ENCODE measurements around the gene FAM177A1. TPM values are rescaled to one million over a fixed set of nuclear protein-coding genes. Genes with fewer than 3 reads are reported as not detected.
A peak's percentile ranks its signal among the peaks of the same experiment; 100 is the strongest.

The FAM177A1 gene
- total and polyA plus RNA-seq, 9 of the 15 experiments (the other 6 are each of a cell fraction or from before 2014, with no cell fraction given) = 7.7 to 36.2 (median 29.9) TPM

- TF ChIP-seq, protein P1, sequence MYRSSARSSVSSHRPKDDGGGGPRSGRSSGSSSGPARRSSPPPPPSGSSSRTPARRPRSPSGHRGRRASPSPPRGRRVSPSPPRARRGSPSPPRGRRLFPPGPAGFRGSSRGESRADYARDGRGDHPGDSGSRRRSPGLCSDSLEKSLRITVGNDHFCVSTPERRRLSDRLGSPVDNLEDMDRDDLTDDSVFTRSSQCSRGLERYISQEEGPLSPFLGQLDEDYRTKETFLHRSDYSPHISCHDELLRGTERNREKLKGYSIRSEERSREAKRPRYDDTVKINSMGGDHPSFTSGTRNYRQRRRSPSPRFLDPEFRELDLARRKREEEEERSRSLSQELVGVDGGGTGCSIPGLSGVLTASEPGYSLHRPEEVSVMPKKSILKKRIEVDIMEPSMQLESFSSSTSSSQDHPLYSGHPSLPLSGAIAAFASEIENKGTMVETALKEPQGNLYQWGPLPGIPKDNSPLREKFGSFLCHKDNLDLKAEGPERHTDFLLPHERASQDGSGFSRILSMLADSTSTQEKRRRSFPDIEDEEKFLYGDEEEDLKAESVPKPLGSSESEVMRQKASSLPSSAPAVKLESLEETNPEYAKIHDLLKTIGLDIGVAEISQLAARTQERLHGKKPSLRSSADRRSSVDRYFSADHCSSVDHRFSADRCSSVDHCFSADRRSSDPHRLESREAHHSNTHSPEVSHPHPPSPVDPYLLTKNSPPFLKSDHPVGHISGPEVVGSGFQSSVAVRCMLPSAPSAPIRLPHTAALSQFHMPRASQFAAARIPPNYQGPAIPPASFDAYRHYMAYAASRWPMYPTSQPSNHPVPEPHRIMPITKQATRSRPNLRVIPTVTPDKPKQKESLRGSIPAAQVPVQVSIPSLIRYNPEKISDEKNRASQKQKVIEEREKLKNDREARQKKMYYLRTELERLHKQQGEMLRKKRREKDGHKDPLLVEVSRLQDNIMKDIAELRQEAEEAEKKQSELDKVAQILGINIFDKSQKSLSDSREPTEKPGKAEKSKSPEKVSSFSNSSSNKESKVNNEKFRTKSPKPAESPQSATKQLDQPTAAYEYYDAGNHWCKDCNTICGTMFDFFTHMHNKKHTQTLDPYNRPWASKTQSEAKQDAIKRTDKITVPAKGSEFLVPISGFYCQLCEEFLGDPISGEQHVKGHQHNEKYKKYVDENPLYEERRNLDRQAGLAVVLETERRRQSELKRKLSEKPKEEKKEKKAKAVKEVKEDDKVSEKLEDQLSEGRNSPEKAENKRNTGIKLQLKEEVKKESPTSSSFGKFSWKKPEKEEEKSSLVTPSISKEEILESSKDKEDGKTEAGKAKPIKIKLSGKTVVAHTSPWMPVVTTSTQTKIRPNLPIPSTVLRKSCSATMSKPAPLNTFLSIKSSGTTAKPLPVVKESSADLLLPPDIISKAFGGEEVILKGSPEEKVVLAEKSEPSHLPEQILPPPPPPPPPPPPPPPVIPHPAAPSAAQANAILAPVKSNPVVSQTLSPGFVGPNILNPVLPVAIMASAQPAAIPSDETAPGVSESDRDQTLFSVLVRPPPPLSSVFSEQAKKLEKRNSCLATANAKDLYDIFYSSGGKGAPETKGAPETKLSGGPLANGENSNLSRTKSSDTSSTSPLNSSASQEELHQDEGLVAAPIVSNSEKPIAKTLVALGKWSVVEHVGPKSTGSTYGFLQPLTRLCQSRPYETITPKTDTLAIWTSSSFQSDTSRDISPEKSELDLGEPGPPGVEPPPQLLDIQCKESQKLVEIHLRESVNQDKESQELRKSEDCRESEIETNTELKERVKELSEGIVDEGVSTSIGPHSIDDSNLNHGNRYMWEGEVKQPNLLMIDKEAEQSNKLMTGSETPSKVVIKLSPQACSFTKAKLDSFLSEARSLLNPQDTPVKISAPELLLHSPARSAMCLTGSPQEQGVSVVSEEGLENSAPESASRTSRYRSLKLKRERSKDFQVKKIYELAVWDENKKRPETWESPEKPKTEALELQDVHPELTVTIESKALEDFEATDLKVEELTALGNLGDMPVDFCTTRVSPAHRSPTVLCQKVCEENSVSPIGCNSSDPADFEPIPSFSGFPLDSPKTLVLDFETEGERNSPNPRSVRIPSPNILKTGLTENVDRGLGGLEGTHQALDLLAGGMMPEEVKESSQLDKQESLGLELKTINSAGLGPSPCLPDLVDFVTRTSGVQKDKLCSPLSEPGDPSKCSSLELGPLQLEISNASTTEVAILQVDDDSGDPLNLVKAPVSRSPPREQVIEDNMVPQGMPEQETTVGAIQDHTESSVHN (IDR thresholded peaks at IDR 0.05; ENCODE audit: borderline replicate concordance in 1 of 2, low read depth in 1 of 2) = 0 out of 4 replicates have a peak, but pooled peaks of 1 of the 2 experiments have one; percentile 20
- no peak for TF ChIP-seq TAF9B (IDR thresholded peaks at IDR 0.05; ENCODE audit: partially characterized antibody)
- 0 out of 2 replicates have a peak, but pooled peaks have one; percentile 15 for TF ChIP-seq NFATC3 (IDR thresholded peaks at IDR 0.05)
- no peak for TF ChIP-seq EGR1 (conservative IDR thresholded peaks at IDR 0.05)
- TF ChIP-seq, protein P2, sequence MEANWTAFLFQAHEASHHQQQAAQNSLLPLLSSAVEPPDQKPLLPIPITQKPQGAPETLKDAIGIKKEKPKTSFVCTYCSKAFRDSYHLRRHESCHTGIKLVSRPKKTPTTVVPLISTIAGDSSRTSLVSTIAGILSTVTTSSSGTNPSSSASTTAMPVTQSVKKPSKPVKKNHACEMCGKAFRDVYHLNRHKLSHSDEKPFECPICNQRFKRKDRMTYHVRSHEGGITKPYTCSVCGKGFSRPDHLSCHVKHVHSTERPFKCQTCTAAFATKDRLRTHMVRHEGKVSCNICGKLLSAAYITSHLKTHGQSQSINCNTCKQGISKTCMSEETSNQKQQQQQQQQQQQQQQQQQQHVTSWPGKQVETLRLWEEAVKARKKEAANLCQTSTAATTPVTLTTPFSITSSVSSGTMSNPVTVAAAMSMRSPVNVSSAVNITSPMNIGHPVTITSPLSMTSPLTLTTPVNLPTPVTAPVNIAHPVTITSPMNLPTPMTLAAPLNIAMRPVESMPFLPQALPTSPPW (CRISPR knock-in tag; IDR thresholded peaks at IDR 0.05) = no peak
- peak; percentile 35; the same call in 1 of the 2 replicates for TF ChIP-seq HDAC2 (IDR thresholded peaks at IDR 0.05)
- TF ChIP-seq BRD4 (IDR thresholded peaks at IDR 0.05) = no peak
- peak in 1 of 2 experiments; percentile 8; a peak in 1 of 4 replicates for TF ChIP-seq HDAC1 (IDR thresholded peaks at IDR 0.05)
- no peak for TF ChIP-seq USF1 (CRISPR knock-in tag; IDR thresholded peaks at IDR 0.05)
- peak; percentile 65; the same call in 1 of the 2 replicates for TF ChIP-seq PHF8 (IDR thresholded peaks at IDR 0.05; ENCODE audit: borderline replicate concordance, low read length)
- no peak for TF ChIP-seq KDM5B (IDR thresholded peaks at IDR 0.05; ENCODE audit: insufficient replicate concordance, low read depth, low read length)
- TF ChIP-seq TEAD1 (CRISPR knock-in tag; IDR thresholded peaks at IDR 0.05) = 0 out of 4 replicates have a peak, but pooled peaks of 1 of the 2 experiments have one; percentile 31
- no peak for TF ChIP-seq YBX1 (IDR thresholded peaks at IDR 0.05)
- TF ChIP-seq BCL6 (CRISPR knock-in tag; IDR thresholded peaks at IDR 0.05) = no peak
- peak; percentile 80; the same call in 1 of the 2 replicates for TF ChIP-seq NCOA6 (IDR thresholded peaks at IDR 0.05)
- no peak for TF ChIP-seq POLR3G (IDR thresholded peaks at IDR 0.05; ENCODE audit: extremely low read depth, insufficient read length, insufficient replicate concordance)
- no peak for TF ChIP-seq GTF2B (IDR thresholded peaks at IDR 0.05; ENCODE audit: extremely low read depth, insufficient read length)
- peak; percentile 47 for TF ChIP-seq NFIC (IDR thresholded peaks at IDR 0.05)
- no peak for TF ChIP-seq BMI1 (IDR thresholded peaks at IDR 0.05; ENCODE audit: low read length)
Measured at GRCh38 chr14:35045798-35046047, 349 bp upstream of the FAM177A1 start (continued).

Data from K562 (cell line).